Heart left ventricle (tissue), 16 donors: ENCODE data around the gene HSD3B7. TPM values are rescaled to one million over a fixed set of nuclear protein-coding genes. Genes with fewer than 3 reads are reported as not detected.

Experiments used
- ATAC-seq, 4 donors: fragments of 200-7000 bp; cut with Tn5 transposase; one replicate each; pipeline ENCODE4 v1.9.1; 2020 to 2022; ENCODE audit warnings: moderate library complexity in 4 of 4, mild to moderate bottlenecking in 3 of 4, moderate number of reproducible peaks in 1 of 4
- DNase-seq, 5 donors: peaks; one replicate each; pipeline ENCODE4 v3.0.0-alpha.2; 2020
- H3K27ac ChIP-seq, 12 donors: fragments of 200-600 bp; sonication (generic) in 4 of 12; one replicate each; pipeline versions ENCODE4 v1.5.0 to v1.8.0; 2016 to 2022; ENCODE audit warnings: mild to moderate bottlenecking in 2 of 12
- H3K27me3 ChIP-seq, 9 donors: fragments of 200-600 bp; sonication (generic) in 2 of 9; one replicate each; pipeline versions ENCODE4 v1.5.1 to v1.8.0; 2016 to 2022; ENCODE audit warnings: mild to moderate bottlenecking in 3 of 9
- H3K36me3 ChIP-seq, 9 donors: fragments of 200-600 bp; sonication (generic) in 2 of 9; one replicate each; pipeline versions ENCODE4 v1.5.0 to v1.8.0; 2018 to 2022; ENCODE audit warnings: mild to moderate bottlenecking in 2 of 9
- H3K4me1 ChIP-seq, 12 donors: fragments of 200-600 bp; sonication (generic) in 4 of 12; one replicate each; pipeline versions ENCODE4 v1.5.0 to v1.8.0; 2016 to 2022; ENCODE audit warnings: mild to moderate bottlenecking in 3 of 12
- H3K4me3 ChIP-seq, 12 donors: fragments of 200-600 bp; sonication (generic) in 4 of 12; one replicate each; pipeline versions ENCODE4 v1.5.0 to v1.8.0; 2017 to 2022; ENCODE audit warnings: mild to moderate bottlenecking in 9 of 12, moderate library complexity in 4 of 12
- H3K9me3 ChIP-seq, 12 donors: fragments of 200-600 bp; sonication (generic) in 4 of 12; one replicate each; pipeline versions ENCODE4 v1.5.0 to v1.8.0; 2016 to 2022; ENCODE audit warnings: mild to moderate bottlenecking in 1 of 12
- POLR2A ChIP-seq, 2 donors: fragments of 450-650 bp; IDR thresholded peaks; one replicate each; pipeline ENCODE4 v1.6.1; 2017; ENCODE audit warnings: antibody characterized with exemption in 2 of 2, mild to moderate bottlenecking in 2 of 2, moderate library complexity in 2 of 2
- WGBS, 4 donors: extraction: QIAGEN DNeasy Blood & Tissue Kit in 2 of 4; methylation state at CpG; one replicate each; pipeline versions ENCODE4 v1.1.5 to v1.1.7; 2013 to 2018; 5-methylcytosine and 5-hydroxymethylcytosine counted together
- intact Hi-C, 10 donors: fragments of 100-400 bp; cut with DNase I; formaldehyde crosslinking; loops; one replicate each; pipeline versions ENCODE4 v1.11.1 to v1.14.2; 2022
- polyA plus RNA-seq, 2 donors: library from polyadenylated mRNA; stranded (reverse); fragments of 200-250 nt; gene quantifications; one replicate each; pipeline ENCODE4 v1.2.3, GENCODE V29; 2013
- total RNA-seq, 9 donors: library from RNA; depleted of rRNA in 2 of 9; stranded (reverse); fragments of >200 nt in 2 of 9; fragmentation: NEBNext Ultra II Directional in 3 of 9; extraction: Animal tissue kit (Norgen Biotek cat#: 25700) in 3 of 9; gene quantifications; one replicate each; pipeline versions ENCODE4 v1.1.0 to v1.2.4, GENCODE V29; 2016 to 2023
- TF ChIP-seq, protein P1 (sequence below), 12 donors: fragments of 200-600 bp; sonication (generic) in 4 of 12; IDR thresholded peaks; one replicate each; pipeline versions ENCODE4 v1.5.0 to v1.8.0; 2018 to 2022; ENCODE audit warnings: antibody characterized with exemption in 12 of 12, mild to moderate bottlenecking in 5 of 12
- donor health status: ischemic (EF 13 %, LVEDD 7.1; RV severe dilation, severe dysfunction).
- donor health status: healthy with polysubstance abuse.
- donor health status: DM: no; HTN: yes; CAD: no.
- donor health status: DM: no; HTN: no; CAD: no.
- donor health status: ischemic (EF 25% LVEDD 6.9; RV normal size, moderate dysfunction).
- donor health status: ischemic (EF 25% LVEDD 5.7; RV mildly dilated, moderate dysfunction).
- donor health status: healthy.
- donor health status: DM: yes; HTN: yes; CAD: no.
- donor health status: ischemic (EF 35%, LVEDD 5.7; RV mildly dilated, moderate dysfunction).
- donor health status: nonischemic (EF 11% LVEDD 7.7; RV severe dilation, severe dysfunction).
- donor health status: DM: yes; HTN: yes; CAD: no.
- donor health status: PGD.
- donor health status: ischemic (EF 29% LVEDD 5.4; RV normal size, mild dysfunction).
- donor health status: nonischemic (EF 23%, LVEDD 6.1; RV moderate dilation, normal function).

Gene HSD3B7
- total and polyA plus RNA-seq, 11 donors, result 3.8 to 27.2 (median 7.1) TPM

GRCh38 chr16:30956601-30957455, 28.2 kb upstream of the HSD3B7 start:
- WGBS, 4 donors, result 13 to 35% (median 27%) methylated on average over 25 to 42 of the region's 42 CpGs
- peak; percentile 76 to 88 (median 84) for ATAC-seq
- intact Hi-C loops, result loop anchor here in 5 of 10 donors (2.0 to 10.0 kb wide), 7 partner anchors 62 to 908 kb away; partner anchors contain the start of genes ARMC5 (in 1 of the 5), BCL7C (in 1 of the 5), CTF1 (in 1 of the 5) and STX4 (in 1 of the 5)
- no peak for TF ChIP-seq POLR2A (IDR thresholded peaks at IDR 0.05)
- TF ChIP-seq, protein P1, sequence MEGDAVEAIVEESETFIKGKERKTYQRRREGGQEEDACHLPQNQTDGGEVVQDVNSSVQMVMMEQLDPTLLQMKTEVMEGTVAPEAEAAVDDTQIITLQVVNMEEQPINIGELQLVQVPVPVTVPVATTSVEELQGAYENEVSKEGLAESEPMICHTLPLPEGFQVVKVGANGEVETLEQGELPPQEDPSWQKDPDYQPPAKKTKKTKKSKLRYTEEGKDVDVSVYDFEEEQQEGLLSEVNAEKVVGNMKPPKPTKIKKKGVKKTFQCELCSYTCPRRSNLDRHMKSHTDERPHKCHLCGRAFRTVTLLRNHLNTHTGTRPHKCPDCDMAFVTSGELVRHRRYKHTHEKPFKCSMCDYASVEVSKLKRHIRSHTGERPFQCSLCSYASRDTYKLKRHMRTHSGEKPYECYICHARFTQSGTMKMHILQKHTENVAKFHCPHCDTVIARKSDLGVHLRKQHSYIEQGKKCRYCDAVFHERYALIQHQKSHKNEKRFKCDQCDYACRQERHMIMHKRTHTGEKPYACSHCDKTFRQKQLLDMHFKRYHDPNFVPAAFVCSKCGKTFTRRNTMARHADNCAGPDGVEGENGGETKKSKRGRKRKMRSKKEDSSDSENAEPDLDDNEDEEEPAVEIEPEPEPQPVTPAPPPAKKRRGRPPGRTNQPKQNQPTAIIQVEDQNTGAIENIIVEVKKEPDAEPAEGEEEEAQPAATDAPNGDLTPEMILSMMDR (IDR thresholded peaks at IDR 0.05), result peak in 7 of 12 donors; percentile 3 to 55 (median 27)
- peak overlapping the region; percentile 37 to 93 (median 82) for H3K4me3 ChIP-seq
- H3K27me3 ChIP-seq, result no peaks in the 10 kb centered on the region
- peak; percentile 88 to 92 (median 90) for DNase-seq
- H3K4me1 ChIP-seq, result peaks cover 0 to 41% (median 25%) of the 10 kb centered on the region in 12 donors
- peaks cover 6 to 37% (median 32%) of the 10 kb centered on the region in 9 donors for H3K36me3 ChIP-seq
- H3K27ac ChIP-seq, result peak overlapping the region; percentile 86 to 99 (median 98)
- H3K9me3 ChIP-seq, result no peaks in the 10 kb centered on the region

GRCh38 chr16:30957456-30958174, 27.4 kb upstream of the HSD3B7 start, which contains the start of gene SETD1A:
Gene SETD1A, plus strand, starts transcription at chr16:30957754. Its CDS starts 978 bp downstream, at chr16:30958732.
- ATAC-seq (peak; percentile 90 to 96 (median 91)), DNase-seq (peak; percentile 98 to 99 (median 98))
- H3K9me3 ChIP-seq, result no peaks in the 10 kb centered on the region
- no peaks in the 10 kb centered on the region for H3K27me3 ChIP-seq
- H3K4me3 ChIP-seq, result peak within 1 kb of the TSS; percentile 37 to 93 (median 82)
- peak within 1 kb of the TSS; percentile 86 to 99 (median 98) for H3K27ac ChIP-seq
- H3K4me1 ChIP-seq, result peaks cover 0 to 37% (median 24%) of the 10 kb centered on the region in 12 donors
- TF ChIP-seq, protein P1 (IDR thresholded peaks at IDR 0.05), result peak in 1 of 12 donors; percentile 7
- peak in 1 of 2 donors; percentile 44 for TF ChIP-seq POLR2A (IDR thresholded peaks at IDR 0.05)
- H3K36me3 ChIP-seq, result peaks cover 6 to 45% (median 40%) of the 10 kb centered on the region in 9 donors
- 0 to 1% (median 1%) methylated on average over 41 to 85 of the region's 85 CpGs for WGBS, 4 donors
- intact Hi-C loops, result loop anchor here in 5 of 10 donors (2.0 to 10.0 kb wide), 7 partner anchors 63 to 907 kb away; partner anchors contain the start of genes ARMC5 (in 1 of the 5), BCL7C (in 1 of the 5), CTF1 (in 1 of the 5) and STX4 (in 1 of the 5)

GRCh38 chr16:30958175-30959079, 26.6 kb upstream of the HSD3B7 start:
- Histone ChIP-seq H3K9me3 (no peaks in the 10 kb centered on the region), H3K27me3 (no peaks in the 10 kb centered on the region), H3K4me3 (peak overlapping the region; percentile 37 to 93 (median 82)), H3K27ac (peak overlapping the region; percentile 86 to 99 (median 98)), H3K4me1 (peaks cover 0 to 32% (median 21%) of the 10 kb centered on the region in 12 donors), H3K36me3 (peaks cover 6 to 50% (median 46%) of the 10 kb centered on the region in 9 donors)
- peak in 2 of 4 donors; percentile 17 to 19 for ATAC-seq
- TF ChIP-seq, protein P1 (IDR thresholded peaks at IDR 0.05), result no peak
- TF ChIP-seq POLR2A (IDR thresholded peaks at IDR 0.05), result no peak
- intact Hi-C loops, result loop anchor here in 4 of 10 donors (5.0 to 10.0 kb wide), 6 partner anchors 64 to 906 kb away; partner anchors contain the start of genes ARMC5 (in 1 of the 4), BCL7C (in 1 of the 4), CTF1 (in 1 of the 4) and ZNF646 (in 1 of the 4)
- peak in 4 of 5 donors; percentile 58 to 73 (median 70) for DNase-seq
- WGBS, 4 donors, result 11 to 13% (median 12%) methylated on average over 34 to 55 of the region's 55 CpGs
